GM19452 (cell line): ENCODE measurements around the gene KRTAP10-10.
"Not testable (repeated sequence)": the region's sequence is repeated elsewhere in the genome, so short reads cannot be mapped to it uniquely, and the experiment has no call there.

Experiments
- ATAC-seq: cut with Tn5 transposase; IDR thresholded peaks from one replicate; pipeline ENCODE4 v1.9.1; 2021; ENCODE audit not compliant: unreplicated experiment

KRTAP10-10 gene

DNA sequence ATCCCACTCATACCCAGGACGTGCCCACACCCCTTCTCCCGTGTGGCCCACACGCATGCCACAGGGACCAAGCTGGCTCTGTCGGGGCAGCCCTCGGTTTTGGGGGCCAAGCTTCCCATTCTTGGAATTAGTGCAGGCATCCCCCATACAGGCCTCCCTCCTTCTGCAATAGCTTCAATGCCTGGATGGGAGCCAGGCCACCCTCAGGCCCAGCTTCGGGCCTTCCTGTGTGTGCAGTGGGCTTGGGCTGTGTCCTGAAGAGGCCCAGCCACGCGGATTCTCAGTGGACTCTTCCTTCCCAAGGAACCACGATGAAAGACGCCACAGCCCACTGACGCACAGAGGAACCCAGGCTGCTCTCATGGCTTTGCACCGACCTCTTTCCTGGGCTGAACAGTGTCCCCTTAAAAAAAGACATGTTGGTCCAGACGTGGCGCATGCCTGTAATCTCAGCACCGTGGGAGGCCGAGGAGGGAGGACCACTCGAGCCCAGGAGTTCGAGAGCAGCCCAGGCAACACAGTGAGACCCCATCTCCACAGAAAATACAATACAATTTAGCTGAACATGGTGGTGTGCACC, 12.5 kb downstream of the KRTAP10-10 start:
- no peak for ATAC-seq

DNA sequence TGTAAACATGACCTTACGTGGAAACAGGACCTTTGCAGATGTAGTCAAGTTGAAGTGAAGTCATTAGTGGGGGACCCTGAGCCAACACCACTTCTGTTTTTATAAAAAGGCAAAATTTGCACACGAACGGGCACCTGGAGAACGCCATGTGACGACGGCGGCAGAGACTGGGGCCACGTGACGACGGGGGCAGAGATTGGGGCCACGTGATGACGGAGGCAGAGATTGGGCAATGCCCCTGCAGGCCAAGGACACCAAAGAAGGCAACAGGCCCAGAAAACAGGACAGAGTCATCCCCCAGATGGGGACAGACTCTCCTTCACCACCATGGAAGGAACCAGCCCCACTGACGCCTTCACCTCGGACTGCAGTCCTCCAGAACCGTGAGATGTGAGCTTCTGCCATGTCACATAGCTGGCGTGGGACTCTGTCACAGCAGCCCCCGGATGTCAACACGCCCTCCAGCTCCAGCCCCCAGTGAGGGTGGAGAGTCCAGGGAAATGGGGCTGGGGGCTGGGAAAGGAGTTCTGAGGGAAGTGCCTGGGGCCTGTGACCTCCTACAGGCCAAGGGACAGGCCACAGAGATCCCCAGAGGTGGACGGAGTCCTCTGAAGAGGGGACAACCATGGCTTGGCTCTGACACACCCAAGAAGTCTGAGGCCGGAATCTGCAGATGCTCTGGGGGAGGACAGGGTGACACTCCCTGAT, 13.3 kb downstream of the KRTAP10-10 start:
- no peak for ATAC-seq

DNA sequence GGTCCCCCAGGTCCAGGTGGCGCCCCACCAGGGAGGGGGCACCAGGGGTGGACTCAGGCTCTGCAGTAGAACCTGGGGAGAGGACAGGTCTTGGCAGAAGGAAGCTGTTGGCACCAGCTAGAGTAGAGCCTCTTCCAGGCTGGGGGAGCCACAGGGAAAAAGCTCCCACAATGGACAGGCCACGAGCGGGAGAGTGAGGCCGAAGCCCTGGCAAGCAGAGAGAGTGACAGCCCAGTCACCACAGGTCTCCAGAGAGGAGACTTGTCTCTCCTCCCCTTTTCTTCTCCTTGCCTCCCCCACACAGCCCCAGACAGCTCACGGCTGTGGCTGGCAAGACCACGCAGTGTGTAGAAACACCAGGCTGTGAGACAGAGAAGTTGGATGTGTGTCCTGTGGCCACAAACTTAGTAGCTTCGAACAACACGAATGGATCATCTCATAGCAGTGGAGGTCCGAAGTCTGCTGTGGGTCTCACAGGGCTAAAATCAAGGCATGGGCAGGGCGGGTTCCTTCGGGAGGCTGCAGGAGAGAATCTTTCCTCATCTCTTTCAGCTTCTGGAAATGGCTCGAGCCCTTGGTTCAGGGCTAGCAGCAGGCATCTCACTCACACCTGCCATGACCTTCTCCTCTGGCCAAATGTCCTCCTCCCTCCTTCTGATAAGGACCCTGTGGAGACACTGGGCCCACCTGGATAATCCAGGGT, 14.0 kb downstream of the KRTAP10-10 start:
- ATAC-seq = no peak

DNA sequence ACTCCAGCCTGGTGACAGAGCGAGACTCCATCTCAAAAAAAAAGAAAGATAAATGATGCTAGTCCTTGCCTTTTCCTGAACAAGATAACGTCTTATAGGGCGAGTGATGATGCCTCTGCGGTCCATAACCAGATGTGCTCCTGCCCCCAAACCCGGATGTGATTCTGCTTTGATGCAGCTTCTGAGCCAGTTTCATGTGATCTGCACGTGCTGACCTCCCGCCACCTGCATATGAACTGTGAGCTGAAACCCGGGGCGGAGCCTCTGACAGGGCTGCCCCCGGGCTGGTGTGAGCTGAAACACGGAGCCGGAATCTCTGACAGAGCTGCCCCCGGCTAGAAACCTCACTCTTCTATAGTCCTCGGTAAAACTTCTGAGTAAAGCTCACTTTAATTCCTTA, 16.0 kb downstream of the KRTAP10-10 start:
- ATAC-seq = no peak

DNA sequence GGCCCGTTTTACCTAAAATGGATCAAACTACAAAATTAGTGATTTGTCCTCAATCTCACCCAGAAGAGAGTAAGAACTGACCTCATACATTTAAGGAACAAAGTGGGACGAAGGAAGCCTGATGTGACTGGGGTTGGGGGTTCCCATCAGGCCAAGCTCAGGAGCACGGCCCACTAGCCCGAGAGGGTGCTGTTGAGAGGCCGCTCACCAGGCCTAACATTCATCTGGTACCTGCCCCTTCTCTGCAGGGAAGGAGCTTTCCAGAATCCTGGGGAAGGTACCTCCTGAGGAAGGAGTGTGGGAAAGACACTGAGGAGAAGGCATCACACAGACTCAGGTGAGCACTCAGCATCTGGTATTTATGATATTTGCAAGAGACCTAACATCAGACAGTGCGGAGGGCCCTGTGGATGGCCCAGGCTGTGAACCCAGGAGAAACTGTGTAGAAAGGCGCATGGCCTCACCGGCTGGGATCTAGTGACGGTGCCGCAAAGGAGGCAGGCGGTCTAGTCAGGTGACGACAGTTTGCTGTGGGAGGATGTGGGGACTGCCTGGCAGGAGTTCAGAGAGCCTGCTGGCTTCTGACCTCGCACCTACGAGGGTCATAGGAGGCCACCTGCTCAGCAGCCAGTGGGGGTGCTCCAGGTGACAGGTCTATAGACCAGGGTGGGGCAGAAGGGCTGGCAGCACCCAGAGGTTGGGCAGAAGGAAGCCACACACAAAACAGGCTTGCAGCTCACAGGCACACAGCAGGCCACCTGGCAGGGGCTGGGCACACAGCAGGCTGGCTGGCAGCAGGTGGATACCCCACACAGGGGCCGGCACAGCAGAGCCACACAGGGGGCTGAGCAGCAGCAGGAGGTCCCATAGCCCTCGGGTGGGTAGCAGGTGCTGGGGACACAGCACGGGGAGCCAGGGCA, 16.8 kb downstream of the KRTAP10-10 start:
- ATAC-seq = no peak

DNA sequence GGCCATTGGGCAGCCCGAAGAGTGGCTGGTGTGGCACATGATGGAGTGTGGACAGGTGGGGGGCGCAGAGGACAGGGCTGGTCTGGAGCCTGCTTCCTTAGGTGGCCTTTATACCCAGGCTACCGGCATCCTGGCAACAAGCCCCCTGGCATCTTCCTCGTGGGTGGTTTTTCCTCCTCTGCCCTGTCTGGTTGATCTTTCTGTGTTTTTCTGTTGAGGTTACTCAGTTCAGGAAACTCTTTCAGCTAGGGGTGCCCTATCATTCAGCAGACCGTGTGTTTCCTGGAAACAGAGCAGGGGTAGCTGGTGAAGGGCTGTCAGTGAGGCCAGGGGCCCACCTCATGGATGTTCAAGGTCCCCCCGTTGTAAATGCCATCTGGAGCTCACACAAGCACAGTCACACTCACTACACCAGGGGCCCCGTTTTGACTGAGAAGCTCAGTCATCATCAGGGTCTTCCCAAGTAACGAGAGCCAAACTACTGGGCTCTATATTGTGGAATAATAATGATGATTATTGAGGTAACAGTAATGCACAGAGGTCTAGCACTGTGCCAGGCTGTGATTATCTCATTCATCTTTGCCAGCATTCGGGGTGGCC, 17.5 kb downstream of the KRTAP10-10 start, which contains the start of gene KRTAP12-4:
KRTAP12-4 (minus strand) TSS at position 84 of the 600 bp plus-strand sequence; CDS start at position 39, 45 bp downstream.
- ATAC-seq = no peak

DNA sequence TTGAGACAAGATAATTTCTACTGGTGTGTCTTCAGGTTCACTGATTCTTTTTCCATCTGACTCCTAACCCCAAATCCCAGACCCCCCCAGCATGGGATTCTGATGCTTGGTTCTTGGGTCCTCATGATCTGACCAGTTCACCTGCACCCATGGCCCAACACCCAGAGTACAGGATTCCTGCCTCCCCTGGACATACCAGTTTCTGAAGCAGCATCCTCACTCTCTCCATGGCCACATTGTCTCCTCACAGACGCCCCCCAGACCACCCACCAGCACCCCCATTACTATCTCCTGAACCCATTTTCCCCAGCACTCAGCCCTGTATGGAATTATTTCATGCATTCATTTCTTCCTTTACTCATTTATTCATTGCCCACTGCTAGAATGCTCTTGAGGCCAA, 19.7 kb downstream of the KRTAP10-10 start:
- no peak for ATAC-seq

DNA sequence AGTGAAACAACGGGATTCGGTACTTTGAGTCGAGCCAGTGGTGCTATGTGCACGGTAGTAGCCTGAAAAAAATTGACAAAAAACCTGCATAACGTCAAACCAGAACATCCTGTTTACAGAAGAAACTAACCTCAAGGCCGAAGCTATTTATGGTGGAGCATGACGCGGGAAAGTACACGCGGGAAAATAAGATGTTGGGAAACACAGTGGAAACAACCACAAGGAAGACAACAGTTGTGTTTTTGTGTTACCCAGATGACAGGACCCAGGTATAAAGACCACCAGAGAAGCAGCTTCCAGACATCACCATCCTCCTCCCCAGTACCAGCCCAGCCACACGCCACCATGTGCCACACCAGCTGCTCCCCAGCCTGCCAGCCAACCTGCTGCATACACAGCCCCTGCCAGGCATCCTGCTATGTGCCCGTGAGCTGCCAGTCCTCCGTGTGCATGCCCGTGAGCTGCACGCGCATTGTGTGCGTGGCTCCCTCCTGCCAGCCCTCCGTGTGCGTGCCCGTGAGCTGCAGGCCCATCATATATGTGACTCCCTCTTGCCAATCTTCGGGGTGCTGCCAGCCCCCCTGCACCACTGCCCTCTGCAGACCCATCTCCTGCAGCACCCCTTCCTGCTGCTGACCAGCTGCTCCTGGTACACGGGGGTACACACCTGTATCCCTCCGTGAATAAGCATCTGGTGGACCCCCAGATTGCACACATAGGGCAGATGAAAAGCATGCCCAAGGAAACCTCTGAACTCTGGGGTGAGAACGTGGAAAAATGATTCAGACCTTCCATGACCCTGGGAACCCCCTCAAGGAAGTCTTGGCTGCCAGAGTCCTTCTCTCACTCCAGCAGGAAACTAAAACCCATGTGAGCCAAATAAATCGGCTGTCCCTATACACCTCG, 20.7 kb downstream of the KRTAP10-10 start, which contains the start of gene KRTAP12-3:
KRTAP12-3 (plus strand) TSS at position 298 of the 906 bp plus-strand sequence; CDS start at position 346, 48 bp downstream.
- no peak for ATAC-seq

DNA sequence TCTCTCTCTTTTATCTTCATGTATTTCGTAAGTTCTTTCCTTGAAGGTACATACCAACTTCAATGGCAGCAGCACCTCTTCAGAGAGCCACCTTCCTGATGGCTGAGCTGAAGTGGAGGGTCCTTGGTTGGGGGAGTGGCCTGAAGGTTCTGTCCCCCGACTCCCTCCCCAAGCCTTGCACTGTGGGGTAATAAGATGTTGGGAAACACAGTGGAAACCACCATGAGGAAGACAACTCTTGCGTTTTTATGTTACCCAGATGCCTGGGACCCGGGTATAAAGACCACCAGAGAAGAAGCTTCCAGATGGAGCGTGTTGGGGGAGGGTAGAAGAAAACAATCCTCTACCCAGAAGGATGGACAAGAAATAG, 21.4 kb downstream of the KRTAP10-10 start:
- ATAC-seq = no peak

DNA sequence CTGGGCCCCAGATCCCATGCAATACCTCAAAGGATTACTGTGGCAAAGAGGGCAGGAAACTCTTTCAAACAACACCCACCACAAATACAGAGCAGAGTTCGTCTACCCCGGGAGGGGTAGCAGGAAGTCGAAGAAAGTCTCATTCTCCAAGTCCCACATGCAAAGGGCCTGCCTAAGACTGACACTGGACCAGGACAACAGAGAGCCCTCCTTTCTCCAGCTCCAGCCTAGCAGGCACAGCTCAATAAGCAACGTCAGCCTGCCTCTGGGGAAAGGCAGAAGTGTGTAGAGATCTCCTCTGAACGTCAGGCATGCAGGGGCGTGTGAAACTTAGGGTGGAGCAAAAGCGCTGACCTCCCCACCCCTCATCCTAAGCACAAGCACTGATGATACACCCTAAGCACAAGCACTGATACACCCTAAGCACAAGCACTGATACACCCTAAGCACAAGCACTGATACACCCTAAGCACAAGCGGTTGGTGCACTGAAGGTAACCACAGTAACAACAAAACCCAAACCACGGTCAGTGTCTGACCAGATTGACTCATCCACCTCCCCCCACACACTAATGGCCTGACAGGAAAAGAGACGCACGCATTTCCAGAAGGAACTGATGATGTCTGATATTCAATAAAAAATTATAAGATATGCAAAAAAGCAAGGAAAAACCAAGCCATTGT, 21.9 kb downstream of the KRTAP10-10 start:
- no peak for ATAC-seq

DNA sequence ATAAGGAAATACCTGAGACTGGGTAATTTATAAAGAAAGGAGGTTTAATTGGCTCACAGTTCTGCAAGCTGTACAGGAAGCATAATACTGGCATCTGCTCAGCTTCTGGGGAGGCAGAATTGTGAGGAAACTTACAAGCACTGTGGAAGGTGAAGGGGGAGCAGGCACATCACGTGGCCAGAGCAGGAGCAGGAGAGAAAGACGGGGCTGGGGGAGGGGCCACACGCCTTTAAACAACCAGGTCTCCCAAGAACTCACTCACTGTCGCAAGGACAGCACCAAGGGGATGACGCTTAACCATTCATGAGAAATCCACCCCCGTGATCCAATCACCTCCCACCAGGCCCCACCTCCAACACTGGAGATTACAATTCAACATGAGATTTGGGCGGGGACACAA, 24.4 kb downstream of the KRTAP10-10 start:
- not testable (repeated sequence) for ATAC-seq

DNA sequence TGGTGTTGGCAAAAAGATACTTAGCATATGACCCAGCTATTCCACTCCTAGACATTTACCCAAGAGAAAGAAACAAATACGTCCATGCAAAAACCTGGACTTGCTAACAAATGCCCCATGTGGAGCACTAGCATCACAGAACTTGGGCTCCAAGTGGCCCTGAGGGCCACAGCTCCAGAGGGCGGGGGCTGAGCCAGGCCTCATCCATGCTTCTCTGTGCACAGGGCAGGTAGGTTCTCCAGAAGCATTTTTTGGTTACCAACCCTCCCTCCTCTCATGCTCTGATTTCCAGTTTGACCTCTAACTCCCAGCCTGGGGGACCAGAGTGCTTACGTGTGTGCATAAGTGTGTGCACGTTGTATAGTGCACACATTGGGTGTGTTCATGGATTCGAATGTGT, 27.5 kb downstream of the KRTAP10-10 start:
- ATAC-seq = no peak

DNA sequence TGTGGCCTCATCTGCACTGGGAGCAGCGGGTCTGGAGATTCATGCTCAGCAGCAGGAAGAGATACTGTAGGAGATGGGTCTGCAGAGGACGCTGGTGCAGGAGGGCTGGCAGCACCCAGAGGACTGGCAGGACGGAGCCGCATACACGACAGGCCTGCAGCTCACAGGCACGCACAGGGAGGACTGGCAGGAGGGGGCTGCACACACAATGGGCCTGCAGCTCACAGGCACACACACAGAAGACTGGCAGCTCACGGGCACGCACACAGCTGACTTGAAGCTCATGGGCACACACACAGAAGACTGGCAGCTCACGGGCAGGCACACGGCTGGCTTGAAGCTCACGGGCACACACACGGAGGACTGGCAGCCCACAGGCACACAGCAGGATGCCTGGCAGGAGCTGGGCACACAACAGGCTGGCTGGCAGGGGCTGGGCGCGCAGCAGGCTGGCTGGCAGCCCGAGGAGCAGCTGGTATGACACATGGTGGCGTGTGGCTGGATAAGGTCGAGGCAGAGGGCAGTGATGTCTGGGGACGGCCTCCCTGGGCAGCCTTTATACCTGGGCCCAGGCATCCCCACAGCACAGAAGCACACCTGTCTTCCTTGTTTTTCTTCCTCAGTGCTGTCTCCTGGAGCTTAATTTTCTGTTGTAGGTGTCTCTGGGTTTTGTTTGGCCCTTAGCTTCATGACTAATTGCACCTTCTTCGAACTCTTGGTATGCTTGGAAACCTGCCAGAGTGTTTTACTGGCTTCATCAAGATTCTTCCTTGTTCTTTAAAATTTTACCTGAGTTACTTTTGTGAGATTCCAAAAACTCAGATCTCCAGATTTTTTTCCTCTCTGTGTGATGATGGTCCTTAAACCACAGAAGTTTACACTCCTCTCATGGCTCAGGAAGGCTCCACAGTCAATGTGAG, 29.5 kb downstream of the KRTAP10-10 start, which contains the start of gene KRTAP12-2:
KRTAP12-2 (minus strand) TSS at position 527 of the 920 bp plus-strand sequence; CDS start at position 486, 41 bp downstream.
- no peak for ATAC-seq

DNA sequence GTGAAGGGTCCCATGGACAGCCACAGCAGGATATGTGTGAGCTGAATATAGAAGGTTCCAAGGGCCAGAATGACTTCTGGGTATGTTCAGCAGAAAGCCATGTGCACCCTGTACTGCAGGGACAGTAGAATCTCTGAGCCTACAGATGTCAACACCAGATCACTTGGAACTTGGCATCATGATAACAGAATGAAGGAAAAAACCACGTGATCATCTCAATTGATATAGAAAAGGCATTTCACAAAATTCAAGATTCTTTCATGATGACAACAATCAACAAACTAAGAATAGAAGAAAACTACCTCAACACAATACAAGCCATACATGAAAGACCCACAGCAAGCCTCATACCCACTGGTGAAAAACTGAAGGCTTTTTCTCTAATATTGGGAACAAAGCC, 30.5 kb downstream of the KRTAP10-10 start:
- ATAC-seq = no peak

DNA sequence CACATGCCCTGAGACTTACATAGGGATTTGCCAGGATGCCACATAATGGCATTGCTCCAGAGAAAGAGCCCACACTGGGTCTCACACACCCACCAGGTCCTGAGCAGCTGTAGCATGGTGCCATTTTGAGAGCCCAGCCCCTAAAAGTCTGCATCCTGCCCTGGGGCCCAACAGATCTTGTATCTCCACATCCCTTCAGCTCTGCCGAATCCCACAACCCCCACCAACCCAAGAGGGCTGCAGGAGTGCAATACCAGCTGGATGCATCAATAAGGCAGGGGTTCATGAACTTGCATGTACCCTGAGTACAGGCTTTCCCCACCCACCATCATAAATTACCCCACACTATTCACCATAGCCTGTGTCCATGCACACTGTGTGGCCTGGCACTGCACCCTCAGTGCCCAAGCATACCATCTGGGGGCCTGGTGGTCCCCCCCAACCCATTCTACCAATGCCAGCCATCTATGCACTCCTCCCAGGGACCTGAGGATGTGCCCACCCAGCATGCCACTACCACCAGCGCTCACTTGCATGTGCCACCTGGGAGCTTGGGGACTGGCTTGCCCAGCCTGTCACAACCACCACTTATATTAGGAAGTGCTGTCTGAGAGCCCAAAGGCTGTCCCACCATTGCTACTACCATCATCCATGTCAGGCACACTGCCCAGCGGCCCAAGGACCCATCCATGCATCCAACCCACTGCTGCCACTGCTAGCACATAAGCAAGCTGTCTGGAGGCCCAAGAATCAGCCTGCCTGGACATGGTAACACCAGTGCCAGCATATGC, 33.7 kb downstream of the KRTAP10-10 start:
- no peak for ATAC-seq

DNA sequence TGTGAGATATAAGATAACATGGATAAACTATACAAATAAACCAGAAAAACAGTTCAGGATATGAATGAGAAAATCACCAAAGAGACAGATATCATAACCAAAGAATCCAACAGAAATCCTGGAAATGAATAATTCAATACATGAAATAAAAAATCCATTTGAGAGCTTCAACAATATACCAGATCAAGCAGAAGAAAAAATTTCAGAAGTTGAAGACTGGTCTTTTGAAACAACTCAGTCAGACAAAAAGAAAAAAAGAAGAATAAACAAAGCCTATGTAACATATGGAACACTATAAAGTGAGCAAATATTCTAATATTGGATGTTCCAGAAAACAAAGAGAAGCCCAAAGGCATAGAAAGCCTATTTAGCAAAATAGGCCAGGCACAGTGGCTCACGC, 34.8 kb downstream of the KRTAP10-10 start:
- ATAC-seq = no peak

DNA sequence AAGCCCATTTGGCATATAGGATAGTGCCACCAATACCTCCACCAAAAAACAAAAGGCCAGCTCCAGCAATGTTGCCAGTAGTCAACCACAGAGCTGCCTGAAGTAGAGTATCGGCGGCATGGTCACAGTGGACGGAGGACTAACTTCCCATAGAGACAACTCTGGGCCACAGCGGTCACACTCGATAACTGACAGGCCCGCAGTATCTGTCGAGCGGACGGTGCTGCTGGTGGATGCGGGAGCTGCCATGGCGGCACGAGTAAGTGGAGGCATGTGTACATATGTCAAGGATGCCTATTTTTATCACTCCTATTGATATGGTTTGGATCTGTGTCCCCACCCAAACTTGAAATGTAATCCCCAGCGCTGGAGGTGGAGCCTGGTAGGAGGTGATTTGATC, 40.7 kb downstream of the KRTAP10-10 start:
- no peak for ATAC-seq
